HG03432 (cell line): ENCODE measurements around the gene FARP1.
"Not testable (repeated sequence)": the region's sequence is repeated elsewhere in the genome, so short reads cannot be mapped to it uniquely, and the experiment has no call there.

ENCODE experiments used
- ATAC-seq: cut with Tn5 transposase; IDR thresholded peaks from one replicate; pipeline ENCODE4 v1.9.1; 2021; ENCODE audit warnings: mild to moderate bottlenecking, moderate library complexity; ENCODE audit not compliant: unreplicated experiment

The FARP1 gene

GRCh38 chr13:98253526-98253925 is 110.6 kb downstream of the FARP1 start:
- no peak for ATAC-seq

- no peak for ATAC-seq
These were observed 111.6 kb downstream of the FARP1 start for GRCh38 chr13:98254513-98254912.

GRCh38 chr13:98258226-98258625 is 115.3 kb downstream of the FARP1 start:
- no peak for ATAC-seq

GRCh38 chr13:98260357-98261164 is 117.7 kb downstream of the FARP1 start:
- no peak for ATAC-seq

- ATAC-seq = no peak
These were observed 118.3 kb downstream of the FARP1 start for GRCh38 chr13:98261165-98261702.

- ATAC-seq = no peak
These were observed 119.4 kb downstream of the FARP1 start for GRCh38 chr13:98262292-98262691.

GRCh38 chr13:98263841-98264240 is 120.9 kb downstream of the FARP1 start:
- ATAC-seq = no peak

- no peak for ATAC-seq
These were observed 122.0 kb downstream of the FARP1 start for GRCh38 chr13:98264877-98265276.

GRCh38 chr13:98265692-98266551 is 123.0 kb downstream of the FARP1 start:
- no peak for ATAC-seq

- ATAC-seq = no peak
These were observed 124.4 kb downstream of the FARP1 start for GRCh38 chr13:98267080-98267912.

- no peak for ATAC-seq
These were observed 126.5 kb downstream of the FARP1 start for GRCh38 chr13:98269386-98269785.

- no peak for ATAC-seq
These were observed 127.9 kb downstream of the FARP1 start for GRCh38 chr13:98270819-98271218.

- ATAC-seq = not testable (repeated sequence)
These were observed 128.8 kb downstream of the FARP1 start for GRCh38 chr13:98271646-98272045.

- no peak for ATAC-seq
These were observed 129.7 kb downstream of the FARP1 start for GRCh38 chr13:98272549-98272948.

GRCh38 chr13:98273067-98273823 is 130.4 kb downstream of the FARP1 start:
- ATAC-seq = no peak

GRCh38 chr13:98273824-98274742 is 131.2 kb downstream of the FARP1 start:
- no peak for ATAC-seq

- no peak for ATAC-seq
These were observed 132.1 kb downstream of the FARP1 start for GRCh38 chr13:98274921-98275487.

- no peak for ATAC-seq
These were observed 132.8 kb downstream of the FARP1 start for GRCh38 chr13:98275681-98276171.
